Measurements from ENCODE around the gene P2RY11.

- TF ChIP-seq MXI1 (IDR thresholded peaks at IDR 0.05; ENCODE audit: borderline replicate concordance, low read depth, low read length) (no peak), NFE2L2 (IDR thresholded peaks at IDR 0.05; ENCODE audit: low read depth, low read length) (no peak), CTCF (conservative IDR thresholded peaks at IDR 0.05; ENCODE audit: low read depth, low read length) (no peak), USF2 (IDR thresholded peaks at IDR 0.05; ENCODE audit: low read depth, low read length) (no peak), SMC3 (IDR thresholded peaks at IDR 0.05; ENCODE audit: low read depth, low read length) (no peak)
These were observed 40.6 kb downstream of the P2RY11 start for GRCh38 chr19:10152100-10152499.

Data from IMR-90 (cell line).